DND-41 (cell line): ENCODE data around the gene CARD14.
"Not testable (repeated sequence)": the region's sequence is repeated elsewhere in the genome, so short reads cannot be mapped to it uniquely, and the experiment has no call there.

Experiments used
- ATAC-seq: fragments of 200-7000 bp; cut with Tn5 transposase; 3 replicates; pipeline ENCODE4 v1.9.1; 2021; ENCODE audit warnings: low read depth; ENCODE audit not compliant: insufficient read depth
- DNase-seq: peaks from one replicate; pipeline ENCODE4 v3.0.0-alpha.2; 2020
- H2AFZ ChIP-seq: 2 replicates; pipeline ENCODE4 v1.6.0; 2012; ENCODE audit warnings: low read depth, low read length
- H3K27ac ChIP-seq: 2 replicates; pipeline ENCODE4 v1.5.1; 2012; ENCODE audit warnings: low read length, inconsistent platforms
- H3K27me3 ChIP-seq: fragments of 200-600 bp; sonication (generic); 2 replicates; pipeline ENCODE4 v1.6.0; 2012; ENCODE audit warnings: low read length, mild to moderate bottlenecking, inconsistent platforms; ENCODE audit not compliant: insufficient read depth, poor library complexity
- H3K36me3 ChIP-seq: 2 replicates; pipeline ENCODE4 v1.5.1; 2012; ENCODE audit warnings: low read length, inconsistent platforms; ENCODE audit not compliant: insufficient read depth
- H3K4me1 ChIP-seq: 2 replicates; pipeline ENCODE4 v1.5.1; 2012; ENCODE audit warnings: mild to moderate bottlenecking, low read length; ENCODE audit not compliant: insufficient read depth
- H3K4me2 ChIP-seq: 2 replicates; pipeline ENCODE4 v1.6.0; 2012; ENCODE audit warnings: mild to moderate bottlenecking, moderate library complexity, low read length, inconsistent platforms; ENCODE audit not compliant: insufficient read depth
- H3K4me3 ChIP-seq, 2 experiments: fragments of 200-600 bp in 1 of 2; shearing (Covaris generic) in 1 of 2; 2 replicates each; pipeline ENCODE4 v1.5.1; 2012 to 2016; ENCODE audit warnings: inconsistent platforms in 2 of 2, low read length in 2 of 2, mild to moderate bottlenecking in 2 of 2, low read depth in 1 of 2, moderate library complexity in 1 of 2
- H3K79me2 ChIP-seq: 2 replicates; pipeline ENCODE4 v1.6.0; 2012; ENCODE audit warnings: low read length, inconsistent platforms; ENCODE audit not compliant: insufficient read depth
- H3K9ac ChIP-seq: 2 replicates; pipeline ENCODE4 v1.6.0; 2012; ENCODE audit warnings: low read depth, mild to moderate bottlenecking, inconsistent platforms, low read length, moderate library complexity
- H3K9me3 ChIP-seq: 2 replicates; pipeline ENCODE4 v1.5.1; 2012; ENCODE audit warnings: low read length, moderate library complexity, mild to moderate bottlenecking, inconsistent platforms; ENCODE audit not compliant: insufficient read depth, severe bottlenecking
- H4K20me1 ChIP-seq: 2 replicates; pipeline ENCODE4 v1.6.0; 2012; ENCODE audit warnings: low read length; ENCODE audit not compliant: insufficient read depth
- CTCF ChIP-seq: IDR thresholded peaks from 2 replicates; pipeline ENCODE4 v1.5.1; 2012; ENCODE audit warnings: borderline replicate concordance, low read length, moderate library complexity, mild to moderate bottlenecking; ENCODE audit not compliant: poor library complexity, severe bottlenecking; ENCODE audit errors: extremely low read depth
- EZH2 ChIP-seq: IDR thresholded peaks from 3 replicates; pipeline ENCODE4 v1.6.1; 2012; ENCODE audit warnings: borderline replicate concordance, low read depth, mild to moderate bottlenecking, moderate library complexity, low read length, inconsistent platforms; ENCODE audit not compliant: severe bottlenecking

The CARD14 gene

DNA sequence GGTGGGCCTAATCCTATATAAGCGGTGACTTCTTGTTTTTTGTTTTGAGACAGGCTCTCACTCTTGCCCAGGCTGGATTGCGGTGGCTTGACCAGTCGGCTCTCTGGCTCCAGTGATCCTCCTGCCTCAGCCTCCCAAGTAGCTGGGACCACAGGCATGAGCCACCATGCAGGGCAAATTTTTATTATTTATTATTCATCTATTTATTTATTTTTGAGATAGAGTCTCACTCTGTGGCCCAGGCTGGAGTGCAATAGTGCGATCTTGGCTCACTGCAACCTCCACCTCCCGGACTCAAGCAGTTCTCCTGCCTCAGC is 86.2 kb downstream of the CARD14 start:
- no peaks in the 10 kb centered on the region for H3K9me3 ChIP-seq
- no peak for DNase-seq
- peaks cover 29% of the 10 kb centered on the region for H3K4me1 ChIP-seq
- no peak overlapping the region for H2AFZ ChIP-seq
- no peak overlapping the region for H3K4me3 ChIP-seq
- TF ChIP-seq CTCF (no peak), EZH2 (no peak)
- H3K79me2 ChIP-seq = no peaks in the 10 kb centered on the region
- H3K36me3 ChIP-seq = peaks cover under 1% of the 10 kb centered on the region; the same call in 1 of the 2 replicates
- no peak overlapping the region for H3K4me2 ChIP-seq
- no peak overlapping the region for H3K9ac ChIP-seq
- no peak overlapping the region; the same call in 1 of the 2 replicates for H3K27ac ChIP-seq
- no peaks in the 10 kb centered on the region for H3K27me3 ChIP-seq
- no peaks in the 10 kb centered on the region for H4K20me1 ChIP-seq
- no peak for ATAC-seq

DNA sequence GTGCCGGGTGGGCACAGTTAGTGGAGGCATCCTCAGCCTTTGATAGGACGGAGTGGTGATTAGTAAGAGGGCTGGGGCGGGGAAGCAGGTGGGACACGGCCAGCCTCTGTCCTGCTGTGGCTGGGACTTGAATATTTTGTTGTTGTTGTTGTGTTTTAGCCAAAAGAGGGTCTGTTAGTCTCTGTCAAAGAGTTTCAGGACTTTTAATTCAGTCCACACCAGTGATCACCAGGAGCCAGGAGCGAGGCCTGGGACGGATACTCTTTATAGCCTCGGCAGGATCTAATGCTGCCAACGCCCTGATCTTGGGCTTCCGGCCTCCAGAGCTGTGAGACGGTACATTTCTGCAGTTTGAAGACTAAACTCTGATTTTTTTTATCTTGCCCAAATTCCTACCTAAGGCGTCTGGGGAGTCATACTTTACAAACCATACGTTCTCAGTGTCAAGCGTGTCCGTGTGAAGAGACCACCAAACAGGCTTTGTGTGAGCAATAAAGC is 87.9 kb downstream of the CARD14 start:
- Histone ChIP-seq H3K9ac (no peak overlapping the region), H3K79me2 (peaks cover 11% of the 10 kb centered on the region), H3K27ac (no peak overlapping the region), H3K4me2 (no peak overlapping the region), H3K9me3 (no peaks in the 10 kb centered on the region), H2AFZ (no peak overlapping the region), H3K36me3 (peaks cover 4% of the 10 kb centered on the region; the same call in 1 of the 2 replicates), H3K4me1 (peaks cover 42% of the 10 kb centered on the region), H3K4me3 (no peak overlapping the region), H4K20me1 (0 out of 2 replicates have a peak, but pooled peaks cover 6% of the 10 kb centered on the region), H3K27me3 (no peaks in the 10 kb centered on the region)
- DNase-seq = no peak
- no peak for ATAC-seq
- no peak for TF ChIP-seq EZH2
- no peak for TF ChIP-seq CTCF

- not testable (repeated sequence) for H3K36me3 ChIP-seq, H3K9me3 ChIP-seq, H3K4me3 ChIP-seq, H3K27ac ChIP-seq, H3K9ac ChIP-seq, H4K20me1 ChIP-seq, H3K27me3 ChIP-seq, H3K4me2 ChIP-seq, ATAC-seq, H2AFZ ChIP-seq, DNase-seq
- peaks cover 16% of the 10 kb centered on the region for H3K79me2 ChIP-seq
- peaks cover 47% of the 10 kb centered on the region for H3K4me1 ChIP-seq
Observed at GRCh38 chr17:80258296-80258695, 88.5 kb downstream of the CARD14 start.
